Neural cell (in vitro differentiated cells): ENCODE data around the gene PKM.

Source experiments
- CTCF ChIP-seq: fragments of 450-650 bp; IDR thresholded peaks from 2 replicates; pipeline ENCODE4 v1.5.1; 2014; ENCODE audit warnings: antibody characterized with exemption, mild to moderate bottlenecking, moderate library complexity; ENCODE audit not compliant: poor library complexity, severe bottlenecking
- EP300 ChIP-seq: fragments of 450-650 bp; conservative IDR thresholded peaks from 2 replicates; pipeline ENCODE4 v1.6.1; 2014; ENCODE audit warnings: antibody characterized with exemption, mild to moderate bottlenecking, moderate library complexity; ENCODE audit not compliant: poor library complexity, severe bottlenecking
- EZH2 ChIP-seq: fragments of 200-600, 300-800 bp; shearing (Covaris generic), sonication (generic); IDR thresholded peaks from 2 replicates; pipeline ENCODE4 v1.6.1; 2014; ENCODE audit warnings: antibody characterized with exemption, low read length, borderline replicate concordance, mild to moderate bottlenecking; ENCODE audit not compliant: insufficient read depth, poor library complexity, severe bottlenecking
- MXI1 ChIP-seq: fragments of 450-650 bp; conservative IDR thresholded peaks from 2 replicates; pipeline ENCODE4 v1.6.1; 2014; ENCODE audit warnings: antibody characterized with exemption, mild to moderate bottlenecking; ENCODE audit not compliant: poor library complexity, severe bottlenecking
- POLR2AphosphoS5 ChIP-seq: IDR thresholded peaks from 2 replicates; pipeline ENCODE4 v1.6.1; 2012
- RAD21 ChIP-seq: fragments of 450-650 bp; conservative IDR thresholded peaks from 2 replicates; pipeline ENCODE4 v1.6.1; 2014; ENCODE audit warnings: antibody characterized with exemption, mild to moderate bottlenecking, moderate library complexity
- SMC3 ChIP-seq: fragments of 450-650 bp; conservative IDR thresholded peaks from 2 replicates; pipeline ENCODE4 v1.6.1; 2014; ENCODE audit warnings: antibody characterized with exemption, mild to moderate bottlenecking, moderate library complexity; ENCODE audit not compliant: poor library complexity
- TAF1 ChIP-seq: IDR thresholded peaks from 2 replicates; pipeline ENCODE4 v1.6.1; 2012; ENCODE audit warnings: low read depth
- TF ChIP-seq, protein P1 (sequence below): IDR thresholded peaks from 2 replicates; pipeline ENCODE4 v1.6.1; 2012; ENCODE audit warnings: borderline replicate concordance

DNA sequence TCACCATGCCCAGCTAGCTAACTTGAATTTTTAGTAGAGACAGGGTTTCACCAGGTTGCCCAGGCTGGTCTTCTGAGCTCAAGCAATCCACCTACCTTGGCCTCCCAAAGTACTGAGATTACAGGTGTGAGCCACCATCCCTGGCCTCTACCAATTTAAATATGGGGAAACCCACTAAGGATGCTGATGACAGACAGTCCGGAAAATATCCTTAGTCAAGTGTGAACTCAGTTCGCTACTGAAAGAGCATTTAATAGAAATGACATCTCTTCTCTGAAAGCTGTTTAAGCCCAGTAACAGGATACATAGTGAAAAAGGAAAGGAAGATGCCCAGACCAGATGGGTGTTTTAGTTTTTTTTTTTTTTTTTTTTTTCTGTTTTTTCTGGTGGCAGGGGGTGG is 25.7 kb downstream of the PKM start:
- TF ChIP-seq POLR2AphosphoS5 (no peak), RAD21 (no peak), CTCF (no peak), TAF1 (no peak), MXI1 (no peak), EP300 (no peak), EZH2 (no peak), SMC3 (no peak)
- TF ChIP-seq, protein P1, sequence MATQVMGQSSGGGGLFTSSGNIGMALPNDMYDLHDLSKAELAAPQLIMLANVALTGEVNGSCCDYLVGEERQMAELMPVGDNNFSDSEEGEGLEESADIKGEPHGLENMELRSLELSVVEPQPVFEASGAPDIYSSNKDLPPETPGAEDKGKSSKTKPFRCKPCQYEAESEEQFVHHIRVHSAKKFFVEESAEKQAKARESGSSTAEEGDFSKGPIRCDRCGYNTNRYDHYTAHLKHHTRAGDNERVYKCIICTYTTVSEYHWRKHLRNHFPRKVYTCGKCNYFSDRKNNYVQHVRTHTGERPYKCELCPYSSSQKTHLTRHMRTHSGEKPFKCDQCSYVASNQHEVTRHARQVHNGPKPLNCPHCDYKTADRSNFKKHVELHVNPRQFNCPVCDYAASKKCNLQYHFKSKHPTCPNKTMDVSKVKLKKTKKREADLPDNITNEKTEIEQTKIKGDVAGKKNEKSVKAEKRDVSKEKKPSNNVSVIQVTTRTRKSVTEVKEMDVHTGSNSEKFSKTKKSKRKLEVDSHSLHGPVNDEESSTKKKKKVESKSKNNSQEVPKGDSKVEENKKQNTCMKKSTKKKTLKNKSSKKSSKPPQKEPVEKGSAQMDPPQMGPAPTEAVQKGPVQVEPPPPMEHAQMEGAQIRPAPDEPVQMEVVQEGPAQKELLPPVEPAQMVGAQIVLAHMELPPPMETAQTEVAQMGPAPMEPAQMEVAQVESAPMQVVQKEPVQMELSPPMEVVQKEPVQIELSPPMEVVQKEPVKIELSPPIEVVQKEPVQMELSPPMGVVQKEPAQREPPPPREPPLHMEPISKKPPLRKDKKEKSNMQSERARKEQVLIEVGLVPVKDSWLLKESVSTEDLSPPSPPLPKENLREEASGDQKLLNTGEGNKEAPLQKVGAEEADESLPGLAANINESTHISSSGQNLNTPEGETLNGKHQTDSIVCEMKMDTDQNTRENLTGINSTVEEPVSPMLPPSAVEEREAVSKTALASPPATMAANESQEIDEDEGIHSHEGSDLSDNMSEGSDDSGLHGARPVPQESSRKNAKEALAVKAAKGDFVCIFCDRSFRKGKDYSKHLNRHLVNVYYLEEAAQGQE = no peak
